ENCODE measurements around the gene TEX22.

Gene TEX22

DNA sequence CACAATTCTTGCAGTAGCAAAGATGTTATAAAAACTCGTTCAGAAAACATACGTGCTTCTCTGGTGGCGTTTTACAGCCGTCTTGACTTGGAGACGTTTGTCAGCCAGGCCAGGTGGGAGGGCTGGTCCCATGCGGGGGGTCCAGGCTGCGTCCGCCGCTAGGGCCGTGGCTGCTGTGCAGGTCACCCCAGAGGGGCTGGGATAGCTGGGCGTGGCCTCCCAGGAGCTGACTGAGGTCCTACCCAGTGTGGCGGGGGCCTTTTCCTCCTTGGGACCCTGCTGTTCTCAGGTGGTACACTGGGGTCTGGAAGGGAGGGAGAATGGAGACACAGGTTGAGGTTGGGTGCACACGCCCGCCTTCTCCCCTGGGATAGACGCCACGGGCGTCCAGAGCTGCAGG lies 46.5 kb downstream of the TEX22 start:
- no peak for DNase-seq

DNA sequence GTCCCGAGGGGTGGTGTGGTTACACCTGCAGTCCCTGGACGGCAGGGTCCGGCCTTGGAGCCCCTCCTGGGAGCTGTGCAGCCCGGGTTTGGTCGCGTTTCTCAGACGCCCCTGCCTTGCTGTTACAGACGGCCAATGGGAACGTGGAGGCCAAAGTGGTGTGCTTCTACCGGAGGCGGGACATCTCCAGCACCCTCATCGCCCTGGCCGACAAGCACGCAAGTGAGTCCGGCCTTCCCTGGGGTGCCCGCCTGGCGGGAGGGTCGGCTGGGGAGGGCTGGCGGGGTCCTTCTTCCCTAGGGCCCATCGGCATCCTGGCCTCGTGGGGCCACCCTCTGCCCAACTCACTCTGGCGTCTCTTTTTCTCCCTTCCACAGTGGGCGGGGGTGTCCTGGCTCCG lies 47.0 kb downstream of the TEX22 start:
- DNase-seq, result no peak

DNA sequence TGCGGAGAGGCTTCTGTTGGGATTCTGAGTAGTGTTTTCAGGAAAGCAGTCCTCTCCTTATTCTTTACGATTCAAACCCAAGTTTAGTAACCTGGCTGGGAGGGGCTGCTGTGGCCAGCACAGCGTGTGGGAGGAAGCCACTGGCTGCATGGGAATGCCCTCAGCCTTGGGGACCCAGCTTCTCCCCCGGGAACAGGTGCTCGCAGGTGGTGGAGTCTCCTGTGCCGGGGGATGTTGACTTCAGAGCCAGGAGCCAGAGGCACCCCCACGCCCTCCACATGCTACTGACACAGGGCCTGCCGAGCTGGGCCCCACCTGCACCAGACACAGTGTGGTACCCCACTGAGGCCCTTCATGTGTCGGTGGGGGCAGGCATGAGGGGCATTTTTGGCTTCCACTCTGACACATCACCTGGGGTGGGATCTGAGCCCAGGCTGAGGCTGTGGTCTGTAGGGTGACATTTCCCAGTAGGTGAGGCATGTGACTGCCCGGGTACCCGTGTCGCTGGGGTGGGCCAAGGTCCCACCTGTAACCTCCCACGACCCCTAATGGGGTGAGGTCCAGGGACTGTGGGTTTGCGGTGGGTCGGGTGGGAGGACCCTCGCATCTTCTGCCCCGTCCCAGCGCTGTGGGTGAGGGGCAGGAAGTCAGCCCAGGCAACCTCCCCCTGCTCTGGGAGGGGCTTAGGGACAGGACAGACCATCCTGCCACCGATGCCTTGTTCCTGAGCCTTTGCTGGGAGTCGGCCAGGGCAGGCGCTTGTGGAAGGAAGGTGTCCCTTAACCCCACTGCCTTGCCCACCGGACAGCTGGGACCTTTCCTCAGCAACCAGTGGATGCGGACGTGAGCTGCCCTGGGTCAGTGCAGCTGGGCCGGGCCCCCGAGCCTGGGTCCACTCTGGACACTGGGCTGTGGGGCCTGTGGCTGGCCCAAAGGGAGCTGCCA lies 47.8 kb downstream of the TEX22 start:
- DNase-seq, result no peak

DNA sequence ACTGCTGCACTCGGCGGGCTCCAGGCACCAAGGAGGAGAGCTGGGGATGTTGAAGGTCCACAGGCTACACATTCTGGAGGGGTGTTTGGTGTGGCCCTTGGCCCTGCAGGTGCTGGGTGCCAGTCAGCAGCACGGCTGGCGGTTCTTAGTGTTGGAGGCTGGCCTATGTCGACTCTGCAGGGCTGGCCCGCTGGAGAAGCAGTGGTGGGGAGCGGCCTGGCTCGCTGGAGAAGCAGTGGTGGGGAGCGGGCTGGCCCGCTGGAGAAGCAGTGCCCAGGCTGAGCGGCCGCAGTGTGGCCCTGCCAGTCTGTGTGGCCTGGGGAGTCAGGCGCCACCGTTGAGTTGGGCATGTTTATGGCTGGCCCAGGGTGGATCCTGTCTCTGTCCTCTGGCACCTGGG lies 48.6 kb downstream of the TEX22 start:
- no peak for DNase-seq

DNA sequence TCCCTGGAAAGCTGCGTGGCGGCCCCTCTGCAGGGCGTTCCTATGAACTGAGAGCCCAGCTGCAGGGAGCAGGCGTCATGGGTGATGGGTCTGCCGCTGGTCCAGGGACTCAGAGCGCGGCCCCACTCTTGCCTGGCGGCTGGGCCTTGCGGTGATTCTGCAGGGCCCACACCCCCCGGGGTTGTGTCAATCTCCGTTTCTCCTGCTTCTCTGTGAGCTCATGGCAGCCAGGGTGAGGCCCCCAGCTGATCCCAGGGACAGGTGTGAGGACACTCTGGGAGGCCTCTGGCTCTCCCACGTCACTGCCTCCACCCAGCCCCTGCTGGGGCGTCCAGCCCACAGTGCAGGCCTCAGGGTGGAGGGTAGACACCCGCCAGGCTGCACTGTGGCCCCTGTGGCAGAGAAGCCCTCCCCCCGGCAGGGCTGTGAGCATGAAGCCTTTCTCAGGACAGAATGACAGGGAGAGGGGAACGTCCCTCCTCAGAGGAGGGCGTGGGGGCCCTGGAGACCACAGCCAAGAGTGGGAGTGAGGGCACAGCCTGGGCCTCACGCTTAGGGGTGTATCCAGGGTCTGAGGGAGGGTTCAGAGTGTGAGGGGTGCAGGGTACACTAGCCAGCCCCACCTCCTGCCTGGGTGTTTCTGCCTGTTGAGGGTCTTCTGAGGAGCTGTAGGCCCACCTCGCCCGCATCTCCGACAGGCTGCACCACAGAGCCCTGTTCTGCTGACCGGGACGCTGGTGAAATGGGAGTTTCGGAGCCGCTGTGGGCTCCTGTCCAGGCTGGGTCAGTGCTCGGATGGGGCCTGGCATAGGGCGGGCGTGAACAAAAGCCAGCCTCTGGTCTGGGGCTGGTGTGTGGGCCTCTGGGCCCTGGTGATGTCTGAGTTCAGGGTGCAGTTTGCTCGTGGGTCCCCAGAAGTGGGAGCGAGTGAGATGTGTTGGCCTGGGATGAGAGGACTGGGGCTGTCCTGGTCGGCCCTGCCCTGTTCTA lies 49.6 kb downstream of the TEX22 start:
- no peak for DNase-seq

DNA sequence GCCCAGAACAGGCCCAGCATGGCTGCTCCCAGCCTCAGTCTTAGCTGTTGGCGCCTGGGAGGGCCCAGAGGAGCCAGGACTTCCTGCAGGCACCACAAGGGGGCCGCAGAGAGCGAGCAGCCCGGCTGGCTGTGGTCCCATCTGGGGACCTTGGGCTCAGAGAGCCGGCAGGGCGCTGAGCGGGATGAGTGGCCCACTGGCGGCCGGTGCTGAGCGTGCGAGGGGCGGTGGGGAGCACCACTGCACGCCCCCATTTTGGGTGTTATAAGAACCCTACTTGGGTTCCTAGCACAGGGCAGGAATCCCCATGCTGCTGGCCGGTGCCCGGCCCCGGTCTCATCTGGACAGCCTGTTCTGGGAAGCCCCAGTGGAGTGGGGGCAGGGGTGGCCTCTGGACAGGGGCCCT lies 50.4 kb downstream of the TEX22 start:
- DNase-seq, result peak; percentile 72 to 73

DNA sequence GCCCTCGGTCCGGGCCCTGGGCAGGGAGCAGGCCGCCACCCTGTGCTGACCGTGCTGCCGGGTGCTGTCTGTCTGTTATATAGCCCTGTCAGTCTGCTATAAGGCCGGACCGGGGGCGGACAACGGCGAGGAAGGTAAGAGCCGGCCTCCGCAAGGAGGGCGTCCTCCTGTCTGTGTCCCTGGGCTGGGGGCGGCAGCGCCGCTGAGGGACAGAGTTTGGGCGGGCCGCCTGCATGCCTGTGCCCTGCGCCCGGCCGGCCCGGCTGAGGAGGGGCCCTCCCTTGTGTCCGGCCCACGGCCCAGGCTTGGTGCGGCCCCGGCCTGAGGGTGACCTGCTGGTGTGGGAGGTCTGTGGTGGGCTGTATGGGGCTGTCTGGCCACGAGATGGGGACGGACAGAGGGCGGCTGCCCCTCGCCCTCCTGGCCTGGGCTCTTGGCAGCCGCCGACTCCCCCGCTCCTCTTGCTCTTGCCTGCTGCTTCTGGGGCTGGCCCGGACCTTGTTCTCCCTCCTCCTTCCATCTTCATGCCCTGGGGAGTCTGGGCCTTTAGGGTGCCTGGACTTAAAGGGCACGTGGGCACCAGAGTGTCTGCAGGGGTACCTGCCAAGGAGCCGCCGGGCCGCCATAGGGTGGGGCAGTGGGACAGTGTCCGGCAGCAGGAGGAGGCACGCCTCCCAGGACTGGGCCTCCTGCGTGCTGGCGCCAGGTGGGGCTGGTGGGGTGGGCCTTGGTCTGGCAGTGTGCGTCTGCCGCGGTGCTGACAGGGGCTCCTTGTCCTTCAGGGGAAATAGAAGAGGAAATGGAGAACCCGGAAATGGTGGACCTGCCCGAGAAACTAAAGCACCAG lies 51.2 kb downstream of the TEX22 start:
- no peak for DNase-seq

DNA sequence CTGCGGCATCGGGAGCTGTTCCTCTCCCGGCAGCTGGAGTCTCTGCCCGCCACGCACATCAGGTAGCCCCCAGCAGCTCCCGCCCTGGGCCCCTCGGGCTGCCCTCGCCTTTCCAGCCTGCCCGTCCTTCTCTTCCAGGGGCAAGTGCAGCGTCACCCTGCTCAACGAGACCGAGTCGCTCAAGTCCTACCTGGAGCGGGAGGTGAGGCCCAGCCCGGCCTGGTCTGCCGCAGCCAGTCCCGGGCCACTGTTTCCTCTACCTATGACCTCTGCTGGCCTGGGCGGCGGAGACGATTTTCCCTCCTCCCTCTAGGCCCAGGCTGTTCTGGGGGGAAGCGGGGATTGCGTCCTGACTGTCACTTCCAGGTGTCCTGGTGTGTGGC lies 51.8 kb downstream of the TEX22 start:
- DNase-seq, result no peak

DNA sequence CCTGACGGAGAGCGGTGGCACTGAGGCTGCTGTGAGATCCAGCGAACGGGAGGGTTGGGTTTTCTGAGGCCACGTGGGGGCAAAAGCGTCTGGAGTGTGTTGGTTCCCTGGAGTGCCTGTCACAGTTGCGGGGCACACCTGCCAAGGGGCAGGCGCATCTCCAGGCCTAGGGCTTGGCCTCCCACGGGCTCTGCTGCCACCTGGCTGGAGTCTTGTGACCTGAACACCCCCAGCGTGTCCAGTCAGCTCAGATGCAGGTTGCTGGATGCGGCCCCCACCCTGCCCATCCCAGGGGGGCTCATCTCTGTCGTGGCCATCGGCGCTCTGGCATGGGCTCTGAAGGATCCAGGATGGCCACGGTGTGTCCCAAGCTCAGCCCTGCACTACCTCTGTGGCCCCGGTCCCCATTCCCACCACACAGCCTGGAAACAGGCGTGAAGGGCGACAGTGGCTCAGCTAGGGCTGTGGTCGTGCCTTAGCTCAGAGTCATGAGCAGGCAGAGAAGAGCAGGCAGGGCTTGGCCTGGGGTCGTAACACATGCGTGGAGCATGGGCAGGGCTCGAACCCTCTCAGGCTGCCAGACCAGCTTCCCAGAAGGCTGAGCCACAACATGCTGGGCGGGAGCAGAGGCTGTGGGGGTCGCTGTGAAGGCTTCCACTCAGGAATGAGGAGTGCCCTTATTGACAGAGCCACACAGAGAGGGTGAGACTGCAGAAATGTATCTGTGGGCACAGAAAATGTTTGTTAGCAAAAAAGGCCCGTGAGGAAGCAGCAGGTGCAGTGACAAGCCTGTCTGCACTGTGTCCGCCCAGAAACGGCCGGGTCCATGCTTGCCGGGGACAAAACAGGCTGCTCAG lies 52.8 kb downstream of the TEX22 start:
- DNase-seq, result no peak

DNA sequence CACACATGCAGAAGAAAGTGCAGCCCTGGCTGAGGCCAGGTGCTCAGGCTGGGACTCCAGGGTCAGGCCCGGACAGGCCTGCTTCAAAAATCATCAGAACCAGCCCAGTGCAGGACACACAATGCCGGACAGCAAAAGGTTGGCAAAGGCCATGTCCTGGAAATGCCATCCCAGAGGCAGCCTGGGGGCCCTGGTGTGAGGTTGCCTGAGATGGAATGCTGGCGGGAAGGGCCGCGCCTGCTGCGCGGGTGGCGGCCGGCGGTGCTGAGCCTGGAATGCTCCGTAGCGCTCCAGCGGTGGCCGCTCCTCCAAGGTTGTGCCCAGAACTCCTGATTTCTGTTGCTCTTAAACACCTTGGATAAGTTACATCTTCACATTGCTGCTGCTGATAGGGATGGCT lies 54.6 kb downstream of the TEX22 start:
- DNase-seq, result no peak

DNA sequence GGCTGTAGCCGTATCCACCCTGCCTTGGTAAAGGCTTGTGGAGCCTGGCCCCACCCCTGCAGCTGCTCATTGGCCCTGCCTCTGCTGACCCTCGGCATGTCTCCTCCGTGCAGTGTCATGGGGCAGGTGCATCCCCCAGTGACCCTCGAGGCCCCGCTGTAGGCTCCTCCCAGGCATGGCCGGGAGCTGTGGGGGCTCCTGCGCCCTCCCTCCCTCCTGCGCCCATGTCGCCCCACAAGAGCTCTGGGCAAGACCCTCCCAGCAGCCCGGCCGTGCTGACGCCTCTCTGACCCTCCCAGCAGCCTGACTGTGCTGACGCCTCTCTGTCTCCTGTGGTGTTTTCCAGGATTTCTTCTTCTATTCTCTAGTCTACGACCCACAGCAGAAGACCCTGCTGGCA lies 55.5 kb downstream of the TEX22 start:
- DNase-seq, result no peak

DNA sequence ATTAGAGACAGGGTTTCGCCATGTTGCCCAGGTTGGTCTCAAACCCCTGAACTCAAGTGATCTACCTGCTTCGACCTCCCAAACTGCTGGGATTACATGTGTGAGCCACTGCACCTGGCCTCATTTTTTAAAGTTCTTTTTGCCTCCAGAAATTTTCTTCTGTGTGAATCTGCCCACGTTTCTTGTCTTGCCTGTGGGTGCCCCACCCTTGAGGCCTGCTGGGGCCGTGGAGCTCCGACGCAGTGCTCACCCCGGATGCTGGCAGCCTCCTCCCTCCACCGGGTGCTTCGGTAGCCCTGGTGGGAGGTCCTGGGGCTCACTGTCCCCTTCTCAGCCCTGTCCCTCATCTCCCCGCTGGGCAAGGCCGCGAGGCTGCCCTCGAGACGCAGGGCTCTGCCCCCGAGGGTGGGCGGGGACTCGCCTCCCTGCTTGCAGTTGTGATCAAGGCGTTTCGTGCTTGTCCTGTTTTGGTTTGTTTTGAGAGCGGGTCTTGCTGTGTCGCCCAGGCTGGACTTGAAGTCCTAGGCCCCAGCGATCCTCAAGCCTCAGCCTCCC lies 56.8 kb downstream of the TEX22 start:
- DNase-seq, result no peak

DNA sequence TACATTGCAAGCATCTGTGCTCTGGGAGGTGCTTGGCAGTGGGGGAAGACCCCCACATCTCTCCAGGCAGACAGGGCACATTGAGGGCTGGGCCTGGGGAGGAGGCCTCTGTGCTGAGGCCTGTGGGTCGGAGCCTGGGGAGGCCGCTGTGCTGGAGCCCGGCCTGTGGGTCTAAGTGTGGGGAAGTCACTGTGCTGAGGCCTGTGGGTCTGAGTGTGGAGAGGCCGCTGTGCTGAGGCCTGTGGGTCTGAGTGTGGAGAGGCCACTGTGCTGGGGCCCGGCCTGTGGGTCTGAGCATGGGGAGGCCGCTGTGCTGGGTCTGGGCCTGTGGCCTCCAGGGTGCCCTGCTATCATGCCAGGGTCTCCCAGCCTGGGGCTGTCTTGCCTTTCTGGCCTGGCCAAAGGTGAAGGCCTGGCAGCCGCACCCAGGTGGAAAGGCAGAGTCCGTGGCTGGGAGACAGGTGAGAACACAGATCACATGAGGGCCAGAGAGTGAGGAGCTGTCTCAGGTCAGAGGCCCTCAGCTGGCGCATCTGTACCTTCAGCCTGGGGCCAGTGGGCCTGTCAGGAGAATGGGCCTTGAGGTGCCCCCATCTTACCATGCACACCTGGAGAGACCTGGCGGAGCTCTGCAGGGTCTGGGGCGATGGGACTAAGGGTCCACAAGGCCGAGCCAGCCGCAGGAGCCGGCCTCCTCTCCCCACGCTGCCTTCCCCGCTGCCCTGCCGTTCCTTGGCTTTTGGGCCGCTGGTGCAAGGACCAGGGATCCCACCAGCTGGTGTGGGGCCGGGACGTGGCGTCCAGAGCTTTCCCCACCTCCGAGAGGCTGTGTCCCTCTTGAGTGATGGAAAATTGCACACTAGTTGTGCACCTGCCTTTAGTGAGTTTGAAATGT lies 57.7 kb downstream of the TEX22 start:
- no peak for DNase-seq

DNA sequence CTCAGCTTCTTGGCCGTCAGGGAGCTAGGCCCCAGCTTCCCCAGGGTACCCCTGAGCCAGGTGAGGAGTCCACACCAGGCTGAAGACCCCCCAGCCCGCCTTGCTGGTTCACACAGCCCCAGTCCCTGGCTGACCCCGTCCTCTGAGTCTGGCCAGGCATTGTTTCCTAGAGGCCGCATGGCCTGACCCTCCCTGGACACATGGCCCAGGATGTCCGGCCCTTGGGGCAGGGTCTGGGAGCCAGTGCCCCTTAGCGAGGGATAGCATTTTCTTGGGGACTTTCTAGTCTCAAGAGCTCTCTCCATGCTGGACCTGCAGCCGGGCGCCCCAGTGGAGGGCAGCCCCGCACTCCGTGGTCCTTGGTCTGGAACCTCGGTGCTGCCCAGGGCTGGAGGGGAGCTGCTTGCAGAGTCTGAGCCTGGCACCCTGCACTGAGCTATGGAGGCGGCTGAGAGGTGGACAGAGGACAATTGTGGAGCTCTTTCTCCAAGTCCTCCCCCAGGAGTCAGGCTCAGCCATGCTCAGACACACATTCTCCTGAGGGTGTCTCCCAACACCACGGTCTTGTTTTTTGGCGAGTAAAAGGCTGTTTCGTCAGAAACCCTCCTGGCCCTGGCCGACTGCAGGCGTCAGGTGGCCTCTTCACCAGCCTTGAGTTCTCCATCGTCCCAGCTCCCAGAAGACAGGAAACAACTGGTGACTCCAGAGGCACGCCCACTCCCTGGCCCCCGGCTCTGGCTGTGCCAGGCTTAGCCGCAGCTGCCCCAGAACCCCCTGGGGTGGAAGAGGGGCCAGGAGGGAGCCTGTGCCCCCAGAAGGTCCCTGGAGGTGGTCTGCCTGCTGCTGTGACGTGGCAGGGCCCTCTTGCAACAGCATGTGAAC lies 58.6 kb downstream of the TEX22 start:
- no peak for DNase-seq

DNA sequence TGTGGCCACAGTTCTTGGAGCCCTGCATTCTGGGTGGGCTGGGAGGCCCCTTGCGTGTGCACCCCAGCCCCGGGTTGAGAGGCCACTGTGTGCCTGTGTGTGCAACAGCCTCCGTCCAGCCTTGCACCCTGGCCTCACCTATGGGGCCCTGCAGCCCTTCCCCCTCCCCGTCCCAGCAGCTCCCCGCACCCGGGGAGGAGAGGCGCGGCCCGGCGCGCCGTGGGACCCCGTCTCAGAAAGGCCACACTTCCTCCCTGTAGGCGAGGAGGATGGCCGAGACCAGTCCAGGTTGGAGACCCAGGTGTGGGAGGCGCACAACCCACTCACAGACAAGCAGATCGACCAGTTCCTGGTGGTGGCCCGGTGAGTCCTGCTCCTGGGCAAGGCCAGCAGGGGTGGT lies 59.7 kb downstream of the TEX22 start:
- no peak for DNase-seq

DNA sequence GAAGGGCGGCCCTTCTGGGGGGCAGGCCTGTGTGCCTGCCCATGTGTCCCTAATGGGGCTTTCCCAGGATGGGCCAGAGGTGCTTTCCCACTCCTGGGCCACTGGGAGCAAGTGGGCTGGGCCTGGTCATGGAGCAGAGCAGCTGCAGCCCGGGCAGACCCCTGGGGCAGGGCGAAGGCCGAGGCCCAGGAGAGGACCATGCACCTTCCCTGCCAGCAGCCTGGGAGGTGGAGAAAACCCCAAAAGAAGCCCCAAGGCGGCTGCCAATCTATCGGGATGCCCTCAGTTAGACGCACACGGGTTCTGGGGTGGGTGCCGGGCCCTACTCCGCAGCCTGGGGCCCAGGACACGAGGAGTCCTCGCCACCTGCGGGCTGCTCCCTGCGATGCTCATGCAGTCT lies 60.2 kb downstream of the TEX22 start:
- no peak for DNase-seq

DNA sequence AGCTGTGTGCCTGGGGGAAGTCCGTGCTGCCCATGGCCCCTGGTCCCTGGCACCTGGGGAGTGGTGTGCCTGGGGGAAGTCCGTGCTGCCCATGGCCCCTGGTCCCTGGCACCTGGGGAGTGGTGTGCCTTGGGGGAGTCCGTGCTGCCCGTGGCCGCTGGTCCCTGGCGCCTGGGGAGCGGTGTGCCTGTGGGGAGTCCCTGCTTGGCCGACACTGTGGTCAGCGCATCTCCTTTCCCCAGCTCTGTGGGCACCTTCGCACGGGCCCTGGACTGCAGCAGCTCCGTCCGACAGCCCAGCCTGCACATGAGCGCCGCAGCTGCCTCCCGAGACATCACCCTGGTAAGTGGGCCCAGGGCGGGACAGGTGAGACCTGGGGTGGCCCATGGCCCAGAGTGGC lies 61.8 kb downstream of the TEX22 start:
- DNase-seq, result no peak

DNA sequence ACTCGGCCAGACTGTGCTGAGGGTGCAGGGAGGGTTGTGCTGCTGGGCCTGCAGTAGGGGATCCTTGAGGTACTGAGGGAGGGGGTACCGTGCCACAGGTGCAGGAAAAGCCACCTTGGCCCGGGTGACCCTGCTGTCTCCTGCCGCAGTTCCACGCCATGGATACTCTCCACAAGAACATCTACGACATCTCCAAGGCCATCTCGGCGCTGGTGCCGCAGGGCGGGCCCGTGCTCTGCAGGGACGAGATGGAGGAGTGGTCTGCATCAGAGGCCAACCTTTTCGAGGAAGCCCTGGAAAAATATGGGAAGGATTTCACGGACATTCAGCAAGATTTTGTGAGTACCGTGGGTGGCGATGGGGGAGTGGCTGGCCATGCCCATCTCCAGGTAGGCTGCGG lies 62.3 kb downstream of the TEX22 start:
- no peak for DNase-seq

DNA sequence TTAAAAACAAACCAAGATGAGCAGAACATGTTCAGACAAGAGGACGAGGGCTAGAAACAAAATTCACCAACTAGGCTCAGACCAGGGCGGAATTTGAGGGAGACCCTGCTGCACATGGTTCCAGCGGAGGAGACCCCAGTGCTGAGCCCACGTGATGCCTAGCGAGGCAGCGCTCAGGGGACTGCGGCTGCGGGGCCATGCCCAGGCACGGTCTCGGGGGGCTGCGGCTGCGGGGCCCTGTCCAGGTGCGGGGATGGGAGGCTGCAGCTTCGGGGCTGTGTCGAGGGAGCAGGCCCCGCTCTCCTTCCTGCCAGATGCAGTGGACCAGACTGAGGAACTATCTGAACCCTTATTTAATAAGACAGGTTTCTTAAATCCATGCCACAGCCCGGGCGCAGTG lies 63.6 kb downstream of the TEX22 start:
- no peak for DNase-seq

Measured in CD4-positive, alpha-beta T cell treated with Interleukin-4 for 1 hour (primary cell).